ENCODE data around the gene PHOSPHO2.
"Not testable (repeated sequence)": the region's sequence is repeated elsewhere in the genome, so short reads cannot be mapped to it uniquely, and the experiment has no call there.

Gene PHOSPHO2

DNA sequence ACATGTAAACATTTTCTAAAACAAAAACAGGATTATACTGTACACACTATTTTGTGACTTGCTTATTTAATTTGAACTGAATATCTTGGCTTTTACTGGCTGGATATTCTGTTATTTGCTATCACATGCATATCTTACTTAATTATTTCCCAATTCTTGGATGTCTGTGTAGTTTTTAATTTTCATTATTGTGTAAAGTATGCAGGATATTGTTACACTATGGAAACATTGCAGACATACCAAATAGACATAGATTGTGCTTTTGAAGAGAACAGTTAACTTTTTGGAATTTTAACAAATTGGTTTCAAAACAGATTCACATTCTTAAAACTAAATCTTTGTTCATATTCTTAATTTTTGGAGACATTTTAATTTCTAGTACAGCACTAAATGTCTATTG is 2.1 kb downstream of the PHOSPHO2 start:
- TF ChIP-seq, protein P1, sequence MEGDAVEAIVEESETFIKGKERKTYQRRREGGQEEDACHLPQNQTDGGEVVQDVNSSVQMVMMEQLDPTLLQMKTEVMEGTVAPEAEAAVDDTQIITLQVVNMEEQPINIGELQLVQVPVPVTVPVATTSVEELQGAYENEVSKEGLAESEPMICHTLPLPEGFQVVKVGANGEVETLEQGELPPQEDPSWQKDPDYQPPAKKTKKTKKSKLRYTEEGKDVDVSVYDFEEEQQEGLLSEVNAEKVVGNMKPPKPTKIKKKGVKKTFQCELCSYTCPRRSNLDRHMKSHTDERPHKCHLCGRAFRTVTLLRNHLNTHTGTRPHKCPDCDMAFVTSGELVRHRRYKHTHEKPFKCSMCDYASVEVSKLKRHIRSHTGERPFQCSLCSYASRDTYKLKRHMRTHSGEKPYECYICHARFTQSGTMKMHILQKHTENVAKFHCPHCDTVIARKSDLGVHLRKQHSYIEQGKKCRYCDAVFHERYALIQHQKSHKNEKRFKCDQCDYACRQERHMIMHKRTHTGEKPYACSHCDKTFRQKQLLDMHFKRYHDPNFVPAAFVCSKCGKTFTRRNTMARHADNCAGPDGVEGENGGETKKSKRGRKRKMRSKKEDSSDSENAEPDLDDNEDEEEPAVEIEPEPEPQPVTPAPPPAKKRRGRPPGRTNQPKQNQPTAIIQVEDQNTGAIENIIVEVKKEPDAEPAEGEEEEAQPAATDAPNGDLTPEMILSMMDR (IDR thresholded peaks at IDR 0.05; ENCODE audit: extremely low read depth, missing control alignments): no peak
- DNase-seq (ENCODE audit: low spot score): no peak

DNA sequence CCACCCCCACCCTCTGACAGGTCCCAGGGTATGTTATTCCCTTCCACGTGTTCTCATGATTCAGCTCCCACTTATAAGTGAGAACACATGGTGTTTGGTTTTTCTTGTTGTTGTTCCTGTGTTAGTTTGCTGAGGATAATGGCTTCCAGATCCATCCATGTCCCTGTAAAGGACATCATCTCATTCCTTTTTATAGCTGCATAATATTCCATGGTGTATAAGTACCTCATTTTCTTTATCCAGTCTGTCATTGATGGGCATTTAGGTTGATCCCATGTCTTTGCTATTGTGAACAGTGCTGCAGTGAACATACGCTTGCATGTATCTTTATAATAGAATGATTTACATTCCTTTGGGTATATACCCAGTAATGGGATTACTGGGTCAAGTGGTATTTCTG is 4.9 kb downstream of the PHOSPHO2 start:
- DNase-seq (ENCODE audit: low spot score): not testable (repeated sequence)

DNA sequence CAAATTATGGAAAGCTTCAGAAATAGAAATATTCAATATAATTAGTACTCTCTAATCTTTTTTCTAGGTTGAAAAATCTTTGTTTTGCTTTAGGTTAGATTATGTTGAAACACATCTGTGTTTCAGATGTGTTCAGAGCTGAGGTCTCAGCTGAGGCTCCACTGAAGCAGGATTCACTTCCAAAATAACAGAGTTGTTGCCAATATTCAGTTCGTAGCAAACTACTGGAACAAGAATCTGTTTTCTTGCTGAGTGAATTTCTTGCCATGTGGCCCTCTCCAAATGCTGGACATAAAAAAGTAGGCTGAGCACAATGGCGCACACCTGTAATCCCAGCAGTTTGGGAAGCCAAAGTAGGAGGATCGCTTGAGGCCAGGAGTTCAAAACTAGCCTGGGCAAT is 8.7 kb downstream of the PHOSPHO2 start:
- DNase-seq (ENCODE audit: low spot score): no peak
- TF ChIP-seq, protein P1 (IDR thresholded peaks at IDR 0.05; ENCODE audit: extremely low read depth, missing control alignments): no peak

DNA sequence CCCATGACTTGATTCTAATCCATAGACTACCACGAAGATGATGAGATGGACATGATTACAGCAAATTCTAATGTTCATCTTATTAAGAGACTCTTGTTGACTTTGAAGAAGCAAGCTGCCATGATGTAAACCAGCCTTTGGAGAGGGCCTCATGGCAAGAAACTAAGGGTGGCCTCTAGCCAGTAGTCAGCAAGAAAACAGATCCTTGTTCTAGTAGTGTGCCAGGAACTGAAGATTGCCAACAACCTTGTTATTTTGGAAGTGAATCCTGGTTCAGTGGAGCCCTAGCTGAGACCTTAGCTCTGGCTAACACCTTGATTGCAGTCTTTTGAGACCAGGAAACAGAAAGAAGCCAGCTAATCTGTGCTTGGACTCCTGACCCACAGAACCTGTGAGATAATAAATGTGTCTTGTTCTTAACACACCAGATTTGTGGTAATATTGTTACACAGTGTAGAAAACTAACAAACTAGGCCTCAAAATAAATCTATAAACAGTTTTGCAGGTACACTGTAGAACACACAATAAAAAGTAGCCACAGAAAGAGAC is 10.0 kb downstream of the PHOSPHO2 start:
- TF ChIP-seq, protein P1 (IDR thresholded peaks at IDR 0.05; ENCODE audit: extremely low read depth, missing control alignments): no peak
- DNase-seq (ENCODE audit: low spot score): no peak

DNA sequence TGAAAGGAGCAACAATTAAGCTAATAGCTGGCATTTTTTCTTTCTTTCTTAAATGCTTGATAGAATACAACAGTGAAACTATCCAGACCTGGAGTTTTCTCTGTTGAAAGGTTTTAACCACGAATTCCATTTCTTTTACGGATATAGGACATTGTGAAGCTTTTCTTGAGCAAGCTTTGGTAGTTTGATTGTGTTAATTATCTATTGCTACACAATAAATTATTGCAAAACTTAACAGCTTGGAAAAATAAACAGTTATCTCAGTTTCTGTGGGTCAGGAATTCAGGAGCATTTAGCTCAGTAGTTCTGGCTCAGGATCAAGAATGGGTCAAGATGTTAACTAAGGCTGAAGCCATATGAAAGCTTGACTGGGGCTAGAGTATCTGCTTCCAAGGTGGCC is 11.7 kb downstream of the PHOSPHO2 start:
- DNase-seq (ENCODE audit: low spot score): no peak
- TF ChIP-seq, protein P1 (IDR thresholded peaks at IDR 0.05; ENCODE audit: extremely low read depth, missing control alignments): no peak

DNA sequence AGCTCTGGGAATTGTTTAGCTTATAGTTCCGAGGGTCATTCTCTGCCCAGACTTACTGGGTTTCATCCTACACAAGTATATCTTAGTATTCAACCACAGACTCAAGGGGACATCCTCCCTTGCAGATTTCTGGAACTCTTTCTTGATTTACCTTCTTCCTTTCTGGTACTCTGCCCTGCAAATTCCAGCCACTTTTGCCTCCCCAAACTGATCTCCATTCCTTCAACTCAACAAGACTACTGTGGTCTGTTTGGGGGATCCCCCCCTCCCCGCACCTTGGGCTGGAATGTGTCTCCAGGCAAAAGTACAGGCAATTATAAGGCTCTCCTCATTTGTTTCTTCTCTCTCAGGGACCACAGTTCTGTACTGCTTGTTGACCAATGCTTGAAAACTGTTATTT is 13.4 kb downstream of the PHOSPHO2 start:
- TF ChIP-seq, protein P1 (IDR thresholded peaks at IDR 0.05; ENCODE audit: extremely low read depth, missing control alignments): no peak
- no peak for DNase-seq (ENCODE audit: low spot score)

DNA sequence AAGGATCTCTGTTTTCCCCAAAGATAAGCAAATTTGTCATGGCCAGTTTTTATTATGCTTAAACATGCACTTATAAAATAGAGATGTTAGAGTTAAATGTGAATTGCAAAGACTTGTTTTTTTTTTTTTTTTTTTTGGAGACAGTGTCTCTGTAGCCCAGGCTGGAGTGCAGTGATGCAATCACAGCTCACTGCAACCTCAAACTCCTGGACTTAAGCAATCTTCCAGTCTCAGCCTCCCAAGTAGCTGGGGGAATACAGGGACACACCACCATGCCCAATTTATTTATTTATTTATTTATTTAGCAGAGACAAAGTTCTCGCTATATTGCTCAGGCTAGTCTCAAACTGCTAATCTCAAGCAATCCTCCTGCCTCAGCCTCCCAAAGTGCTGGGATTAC is 15.1 kb downstream of the PHOSPHO2 start:
- TF ChIP-seq, protein P1 (IDR thresholded peaks at IDR 0.05; ENCODE audit: extremely low read depth, missing control alignments): no peak
- DNase-seq (ENCODE audit: low spot score): no peak

DNA sequence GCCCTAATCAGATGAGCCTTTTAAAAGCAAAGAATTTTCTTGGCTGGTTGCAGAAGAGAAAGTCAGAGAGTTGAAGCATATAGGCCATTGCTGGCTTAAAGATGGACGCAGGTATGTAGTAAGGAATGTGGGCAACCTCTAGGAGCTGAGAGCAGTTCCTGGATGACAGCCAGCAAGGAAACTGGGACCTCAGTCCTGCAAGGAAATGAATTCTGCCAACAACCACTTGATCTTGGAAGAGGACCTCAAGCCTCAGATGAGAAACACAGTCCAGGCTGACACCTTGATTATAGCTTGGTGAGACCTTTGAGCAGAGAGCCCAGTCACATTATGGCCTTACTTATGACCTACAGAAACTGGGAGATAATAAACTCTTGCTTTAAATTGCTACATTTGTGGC is 15.7 kb downstream of the PHOSPHO2 start:
- TF ChIP-seq, protein P1 (IDR thresholded peaks at IDR 0.05; ENCODE audit: extremely low read depth, missing control alignments): no peak
- DNase-seq (ENCODE audit: low spot score): no peak
